GM12874 (cell line): ENCODE results near the gene WDR48.

ENCODE experiments used
- TF ChIP-seq, protein P1 (sequence below): IDR thresholded peaks from 2 replicates; pipeline ENCODE4 v1.5.1; 2011; ENCODE audit warnings: low read depth, mild to moderate bottlenecking, control low read depth, low read length, moderate library complexity; ENCODE audit not compliant: insufficient read depth

Gene WDR48

DNA sequence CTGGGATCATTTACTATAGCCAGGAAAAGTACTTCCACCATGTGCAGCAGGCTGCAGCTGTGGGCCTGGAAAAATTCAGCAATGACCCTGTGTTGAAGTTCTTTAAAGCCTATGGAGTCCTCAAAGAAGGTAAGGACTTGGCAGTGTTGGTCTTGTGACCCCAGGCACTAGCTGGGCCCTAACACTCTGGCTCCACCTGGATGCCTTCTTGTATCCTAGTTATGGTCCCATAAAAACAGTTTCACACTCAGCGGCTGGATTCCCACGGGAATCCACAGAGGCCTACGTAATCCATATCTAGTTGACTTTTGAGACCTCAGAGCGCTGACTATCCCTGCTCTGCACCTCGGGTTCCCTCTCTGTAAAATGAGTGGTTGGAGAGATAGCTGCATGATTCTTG, 57.3 kb downstream of the WDR48 start:
- TF ChIP-seq, protein P1, sequence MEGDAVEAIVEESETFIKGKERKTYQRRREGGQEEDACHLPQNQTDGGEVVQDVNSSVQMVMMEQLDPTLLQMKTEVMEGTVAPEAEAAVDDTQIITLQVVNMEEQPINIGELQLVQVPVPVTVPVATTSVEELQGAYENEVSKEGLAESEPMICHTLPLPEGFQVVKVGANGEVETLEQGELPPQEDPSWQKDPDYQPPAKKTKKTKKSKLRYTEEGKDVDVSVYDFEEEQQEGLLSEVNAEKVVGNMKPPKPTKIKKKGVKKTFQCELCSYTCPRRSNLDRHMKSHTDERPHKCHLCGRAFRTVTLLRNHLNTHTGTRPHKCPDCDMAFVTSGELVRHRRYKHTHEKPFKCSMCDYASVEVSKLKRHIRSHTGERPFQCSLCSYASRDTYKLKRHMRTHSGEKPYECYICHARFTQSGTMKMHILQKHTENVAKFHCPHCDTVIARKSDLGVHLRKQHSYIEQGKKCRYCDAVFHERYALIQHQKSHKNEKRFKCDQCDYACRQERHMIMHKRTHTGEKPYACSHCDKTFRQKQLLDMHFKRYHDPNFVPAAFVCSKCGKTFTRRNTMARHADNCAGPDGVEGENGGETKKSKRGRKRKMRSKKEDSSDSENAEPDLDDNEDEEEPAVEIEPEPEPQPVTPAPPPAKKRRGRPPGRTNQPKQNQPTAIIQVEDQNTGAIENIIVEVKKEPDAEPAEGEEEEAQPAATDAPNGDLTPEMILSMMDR, result no peak

DNA sequence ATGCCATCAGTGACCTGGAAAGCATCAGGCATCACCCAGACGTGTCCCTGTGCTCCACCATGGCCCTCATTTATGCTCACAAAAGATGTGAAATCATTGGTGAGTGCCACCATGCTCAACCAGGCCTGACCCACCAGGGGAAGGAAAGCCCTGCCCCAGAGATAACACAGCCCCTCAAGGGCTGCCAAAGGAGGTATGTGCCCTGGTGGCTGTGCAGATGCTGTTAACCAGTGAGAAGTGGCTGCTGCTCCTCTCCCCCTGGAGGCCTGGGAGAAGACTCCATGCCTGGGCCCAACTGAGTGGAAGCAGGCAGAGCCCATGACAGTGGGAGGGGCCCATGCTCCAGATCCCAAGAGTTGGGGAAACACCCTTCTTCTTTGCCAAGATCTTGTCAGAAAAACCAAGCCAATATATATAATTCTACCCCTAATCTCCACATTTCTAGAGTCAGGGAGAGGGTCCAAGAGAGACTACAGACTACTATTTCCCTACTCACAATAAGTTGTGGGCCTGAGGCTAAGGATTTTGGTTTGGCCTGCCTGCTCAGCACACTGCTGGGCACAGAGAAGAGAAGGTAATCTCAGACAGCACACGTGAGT, 58.3 kb downstream of the WDR48 start:
- TF ChIP-seq, protein P1, result no peak

DNA sequence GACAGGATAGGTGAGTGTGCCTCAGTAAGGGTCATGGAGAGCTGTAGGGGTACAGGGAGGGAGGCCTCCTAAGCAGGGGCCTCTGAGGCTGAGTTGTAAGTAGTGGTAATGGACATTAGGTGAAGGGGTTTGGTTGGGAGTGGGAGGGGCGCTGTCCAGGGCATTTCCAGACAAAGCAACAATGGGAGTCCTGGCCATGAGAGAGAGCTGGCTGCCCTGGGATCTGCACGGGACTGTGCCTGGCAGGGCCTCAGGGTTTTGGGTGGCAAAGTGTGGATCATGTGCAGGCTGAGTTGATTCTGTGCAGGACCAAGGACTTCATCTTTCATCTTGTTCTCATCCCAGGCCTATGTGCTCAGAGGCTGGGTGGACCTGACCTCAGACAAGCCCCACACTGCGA, 60.3 kb downstream of the WDR48 start:
- TF ChIP-seq, protein P1, result no peak

DNA sequence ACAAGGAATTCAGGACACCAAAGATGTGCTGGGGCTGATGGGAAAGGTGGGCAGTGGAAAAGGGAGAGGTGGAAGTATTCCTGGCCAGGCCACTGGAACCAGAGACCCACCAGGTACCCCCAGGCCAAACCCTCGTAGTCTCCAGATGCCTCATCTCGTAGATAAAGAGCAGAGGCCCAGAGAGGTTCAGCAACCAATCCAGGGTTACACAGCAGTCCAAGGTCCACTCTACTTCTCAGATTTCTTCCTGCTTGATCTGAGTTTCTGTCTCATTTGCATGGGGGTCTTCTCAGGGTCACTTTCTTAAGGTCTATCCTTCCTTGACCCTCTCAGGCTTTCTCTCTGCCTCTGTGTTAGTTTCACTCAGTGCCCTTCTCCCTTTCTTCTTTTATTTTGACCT, 60.7 kb downstream of the WDR48 start:
- TF ChIP-seq, protein P1, result no peak

DNA sequence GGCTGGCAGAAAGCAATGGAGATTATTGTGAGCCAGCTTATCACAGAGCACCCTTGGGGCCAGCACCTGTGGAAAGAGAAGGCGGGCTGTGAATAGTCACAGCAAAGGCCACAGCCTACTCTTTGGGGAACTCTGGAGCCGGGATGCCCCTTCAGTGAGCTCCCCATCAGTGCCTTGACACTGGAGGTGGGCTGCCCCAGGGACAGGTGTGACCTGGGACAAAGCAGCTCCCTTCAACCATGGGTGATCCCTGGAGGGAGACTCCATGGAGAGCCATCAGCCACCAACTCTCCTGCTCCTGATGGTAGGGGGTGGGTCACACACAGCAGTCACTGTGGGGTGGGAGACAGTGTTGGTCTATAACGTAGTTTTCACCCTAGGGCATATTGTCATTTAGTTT, 61.5 kb downstream of the WDR48 start:
- TF ChIP-seq, protein P1, result no peak

DNA sequence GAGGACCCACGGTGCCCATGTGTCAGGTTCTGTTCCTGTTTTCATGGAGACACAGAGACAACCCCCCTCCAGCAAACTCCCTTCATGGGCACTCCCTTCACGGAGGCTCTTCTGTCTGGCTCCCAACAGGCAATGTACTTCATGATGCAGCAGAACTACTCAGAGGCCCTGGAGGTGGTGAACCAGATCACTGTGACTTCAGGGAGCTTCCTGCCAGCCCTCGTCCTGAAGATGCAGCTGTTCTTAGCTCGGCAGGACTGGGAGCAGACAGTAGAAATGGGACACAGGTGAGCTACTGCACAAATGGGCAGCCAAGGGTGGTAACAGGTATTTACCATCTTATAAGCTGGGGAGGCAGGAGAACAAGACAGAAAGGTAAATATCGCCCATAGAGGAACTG, 62.6 kb downstream of the WDR48 start:
- TF ChIP-seq, protein P1, result no peak

DNA sequence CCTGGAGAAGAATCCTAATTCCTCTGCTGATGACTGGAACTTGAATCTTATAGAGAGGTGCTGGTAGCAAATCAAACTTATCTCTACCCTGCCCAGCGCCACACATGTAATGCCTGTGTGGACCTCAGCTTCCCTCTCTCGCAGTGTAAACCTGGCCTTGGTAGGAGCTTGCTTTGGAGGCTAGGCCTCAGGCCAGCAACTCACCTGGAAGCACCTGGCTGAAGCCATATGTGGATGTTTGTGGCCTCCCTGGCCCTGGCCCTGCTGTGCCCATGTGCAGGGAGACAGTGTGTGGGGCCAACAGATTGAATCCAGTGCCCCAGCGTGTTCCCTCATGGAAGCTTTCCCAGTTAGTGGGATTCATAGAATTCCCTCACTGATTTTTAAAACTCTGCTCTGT, 64.1 kb downstream of the WDR48 start:
- TF ChIP-seq, protein P1, result no peak
